IMR-90 (cell line): ENCODE data around the gene ZSCAN16. TPM values are rescaled to one million over a fixed set of nuclear protein-coding genes. Genes with fewer than 3 reads are reported as not detected.

Source experiments
- ATAC-seq: fragments of 200-7000 bp; cut with Tn5 transposase; 2 replicates; pipeline ENCODE4 v1.9.1; 2020; ENCODE audit warnings: low read depth, mild to moderate bottlenecking, moderate library complexity
- BruUV-seq: library from RNA; stranded (reverse); fragments of 400-500 nt; replicated peaks from 2 replicates; lab custom pipeline; 2021; lab: Mats Ljungman, UMichigan
- CTCF ChIA-PET: fragments of 300-600 bp; formaldehyde crosslinking; extraction: SDS; loops from one replicate; lab custom pipeline; 2021; ENCODE audit warnings: antibody characterized with exemption; lab: Yijun Ruan, JAX
- POLR2A ChIA-PET: fragments of 300-600 bp; sonication (Branson Sonifier 250); formaldehyde crosslinking; loops from one replicate; lab custom pipeline; 2022; ENCODE audit warnings: antibody characterized with exemption; ENCODE audit not compliant: unreplicated experiment; lab: Charles Lee
- DNase-seq: peaks from one replicate; pipeline ENCODE4 v3.0.0; 2013
- H2AFZ ChIP-seq: replicated peaks from 2 replicates; pipeline ENCODE3; 2013; ENCODE audit warnings: low read length, mild to moderate bottlenecking; ENCODE audit not compliant: poor library complexity
- H2AK5ac ChIP-seq: 2 replicates; pipeline ENCODE4 v1.6.1; 2013; ENCODE audit warnings: low read depth, low read length, inconsistent platforms
- H2AK9ac ChIP-seq: replicated peaks from 2 replicates; pipeline ENCODE3; 2013; ENCODE audit warnings: mild to moderate bottlenecking, low read depth, low read length, moderate library complexity; ENCODE audit not compliant: poor library complexity
- H2BK120ac ChIP-seq: 2 replicates; pipeline ENCODE4 v1.6.1; 2013; ENCODE audit warnings: low read depth, low read length, inconsistent platforms
- H2BK15ac ChIP-seq: 3 replicates; pipeline ENCODE4 v1.6.1; 2013; ENCODE audit warnings: low read depth, low read length, inconsistent platforms
- H2BK20ac ChIP-seq: 2 replicates; pipeline ENCODE4 v1.6.1; 2013; ENCODE audit warnings: low read depth, mild to moderate bottlenecking, inconsistent platforms, low read length, moderate library complexity
- H2BK5ac ChIP-seq: 2 replicates; pipeline ENCODE4 v1.6.1; 2013; ENCODE audit warnings: mild to moderate bottlenecking, low read depth, low read length, inconsistent platforms; ENCODE audit not compliant: poor library complexity, severe bottlenecking
- H3K14ac ChIP-seq: replicated peaks from 2 replicates; pipeline ENCODE4 v1.6.1; 2013; ENCODE audit warnings: low read depth, low read length, inconsistent platforms
- H3K18ac ChIP-seq: 2 replicates; pipeline ENCODE4 v1.6.1; 2013; ENCODE audit warnings: low read depth, low read length, control low read depth
- H3K23ac ChIP-seq: 2 replicates; pipeline ENCODE4 v1.6.1; 2013; ENCODE audit warnings: low read depth, low read length, inconsistent platforms
- H3K27ac ChIP-seq: 2 replicates; pipeline ENCODE4 v1.5.1; 2013; ENCODE audit warnings: mild to moderate bottlenecking, control low read depth, low read length; ENCODE audit not compliant: insufficient read depth
- H3K27me3 ChIP-seq: 2 replicates; pipeline ENCODE4 v1.6.1; 2013; ENCODE audit warnings: low read length; ENCODE audit not compliant: control insufficient read depth, insufficient read depth
- H3K36me3 ChIP-seq: 2 replicates; pipeline ENCODE4 v1.6.1; 2013; ENCODE audit warnings: low read length, mixed read lengths; ENCODE audit not compliant: control insufficient read depth, insufficient read depth
- H3K4ac ChIP-seq: 2 replicates; pipeline ENCODE4 v1.6.1; 2013; ENCODE audit warnings: low read depth, low read length, inconsistent platforms
- H3K4me1 ChIP-seq: 2 replicates; pipeline ENCODE4 v1.6.1; 2013; ENCODE audit warnings: low read length, mixed read lengths; ENCODE audit not compliant: control insufficient read depth, insufficient read depth
- H3K4me2 ChIP-seq: 2 replicates; pipeline ENCODE4 v1.6.1; 2013; ENCODE audit warnings: low read depth, mild to moderate bottlenecking, control low read depth, low read length, moderate library complexity
- H3K4me3 ChIP-seq: 2 replicates; pipeline ENCODE4 v1.5.1; 2013; ENCODE audit warnings: low read depth, mild to moderate bottlenecking, control low read depth, low read length, moderate library complexity; ENCODE audit not compliant: insufficient read depth
- H3K56ac ChIP-seq: 2 replicates; pipeline ENCODE4 v1.6.1; 2013; ENCODE audit warnings: low read length, inconsistent platforms; ENCODE audit not compliant: insufficient read depth; ENCODE audit errors: extremely low read depth
- H3K79me1 ChIP-seq, 2 experiments: 2 replicates each; pipeline ENCODE4 v1.6.1; 2013; ENCODE audit warnings: low read length in 2 of 2, inconsistent platforms in 1 of 2, low read depth in 1 of 2
- H3K9ac ChIP-seq: 2 replicates; pipeline ENCODE4 v1.6.1; 2013; ENCODE audit warnings: low read depth, low read length, control low read depth
- H3K9me1 ChIP-seq: 2 replicates; pipeline ENCODE4 v1.6.1; 2013; ENCODE audit warnings: low read length, inconsistent platforms; ENCODE audit not compliant: insufficient read depth
- H3K9me3 ChIP-seq: 2 replicates; pipeline ENCODE4 v1.6.1; 2013; ENCODE audit warnings: low read length; ENCODE audit not compliant: control insufficient read depth, insufficient read depth
- H4K20me1 ChIP-seq: 2 replicates; pipeline ENCODE4 v1.6.1; 2013; ENCODE audit warnings: low read length, inconsistent platforms; ENCODE audit not compliant: insufficient read depth
- H4K5ac ChIP-seq: 2 replicates; pipeline ENCODE4 v1.6.1; 2013; ENCODE audit warnings: mild to moderate bottlenecking, low read depth, low read length, control low read depth
- H4K8ac ChIP-seq, 2 experiments: 2 replicates each; pipeline ENCODE4 v1.6.1; 2013; ENCODE audit warnings: low read depth in 2 of 2, low read length in 2 of 2, control low read depth in 1 of 2, inconsistent platforms in 1 of 2
- H4K91ac ChIP-seq: 2 replicates; pipeline ENCODE4 v1.6.1; 2013; ENCODE audit warnings: low read depth, low read length, inconsistent platforms; ENCODE audit not compliant: insufficient read depth
- BHLHE40 ChIP-seq: fragments of 150-350 bp; IDR thresholded peaks from 2 replicates; pipeline ENCODE4 v1.6.1; 2016; ENCODE audit warnings: mild to moderate bottlenecking, low read depth, low read length
- CEBPB ChIP-seq: IDR thresholded peaks from 2 replicates; pipeline ENCODE4 v1.6.1; 2012; ENCODE audit warnings: low read depth, low read length, improper control_type of control experiment
- FOS ChIP-seq: fragments of 150-350 bp; IDR thresholded peaks from 2 replicates; pipeline ENCODE4 v1.6.1; 2016; ENCODE audit warnings: low read depth, low read length
- MAFK ChIP-seq: IDR thresholded peaks from 2 replicates; pipeline ENCODE4 v1.6.1; 2012; ENCODE audit warnings: low read depth, low read length, improper control_type of control experiment
- MAZ ChIP-seq: IDR thresholded peaks from 2 replicates; pipeline ENCODE4 v1.6.1; 2012; ENCODE audit warnings: low read depth, mild to moderate bottlenecking, low read length, improper control_type of control experiment, moderate library complexity, borderline replicate concordance
- MXI1 ChIP-seq: IDR thresholded peaks from 2 replicates; pipeline ENCODE4 v1.6.1; 2012; ENCODE audit warnings: low read depth, mild to moderate bottlenecking, low read length, moderate library complexity, borderline replicate concordance
- NFE2L2 ChIP-seq: fragments of 150-350 bp; IDR thresholded peaks from 2 replicates; pipeline ENCODE4 v1.6.1; 2016; ENCODE audit warnings: low read depth, mild to moderate bottlenecking, low read length
- POLR2A ChIP-seq: IDR thresholded peaks from 2 replicates; pipeline ENCODE4 v1.6.1; 2012; ENCODE audit warnings: mild to moderate bottlenecking, low read depth, low read length
- RAD21 ChIP-seq: IDR thresholded peaks from 2 replicates; pipeline ENCODE4 v1.6.1; 2012; ENCODE audit warnings: low read length, improper control_type of control experiment
- RCOR1 ChIP-seq: IDR thresholded peaks from 2 replicates; pipeline ENCODE4 v1.6.1; 2012; ENCODE audit warnings: mild to moderate bottlenecking, low read length, improper control_type of control experiment; ENCODE audit not compliant: insufficient replicate concordance
- RFX5 ChIP-seq: IDR thresholded peaks from 2 replicates; pipeline ENCODE4 v1.8.0; 2012; ENCODE audit warnings: low read depth, mild to moderate bottlenecking, low read length, moderate library complexity
- SMC3 ChIP-seq: fragments of 150-350 bp; IDR thresholded peaks from 2 replicates; pipeline ENCODE4 v1.6.1; 2016; ENCODE audit warnings: low read depth, mild to moderate bottlenecking, antibody characterized with exemption, low read length, moderate library complexity
- WGBS, 2 experiments: methylation state at CpG; one replicate each; pipeline versions ENCODE4 v1.1.5 to v1.1.7; 2013; ENCODE audit warnings: missing lambda C conversion rate in 2 of 2; ENCODE audit not compliant: insufficient read length in 1 of 2; ENCODE audit errors: extremely low coverage in 2 of 2; 5-methylcytosine and 5-hydroxymethylcytosine counted together
- dilution Hi-C: fragments of 300-500 bp; cut with HindIII; formaldehyde crosslinking; loops from one replicate; pipeline ENCODE4 v1.14.3; 2018; ENCODE audit warnings: low sequenced_read_pairs; ENCODE audit not compliant: unreplicated experiment
- in situ Hi-C: fragments of 300-500 bp; cut with MboI; formaldehyde crosslinking; loops from 3 replicates; pipeline ENCODE4 v1.14.3; 2019; ENCODE audit warnings: low sequenced_read_pairs, inconsistent platforms, mixed read lengths
- intact Hi-C: fragments of 100-400 bp; cut with micrococcal nuclease; formaldehyde crosslinking; loops from 2 replicates; pipeline ENCODE4 v1.10.0; 2022
- polyA plus RNA-seq, 3 experiments: library from polyadenylated mRNA; depleted of rRNA; stranded (reverse); fragments of >200 nt; gene quantifications; 2 replicates each; pipeline ENCODE4 v1.2.3, GENCODE V29; 2012; ENCODE audit warnings: low replicate concordance in 1 of 3
- total RNA-seq: library from RNA; depleted of rRNA; stranded (reverse); fragments of >200 nt; gene quantifications from 2 replicates; pipeline ENCODE4 v1.2.3, GENCODE V29; 2012
- TF ChIP-seq, protein P1 (sequence below): conservative IDR thresholded peaks from 2 replicates; pipeline ENCODE4 v1.5.1; 2012; ENCODE audit warnings: mild to moderate bottlenecking, low read depth, low read length, improper control_type of control experiment
- TF ChIP-seq, protein P2 (sequence below): fragments of 150-350 bp; IDR thresholded peaks from 2 replicates; pipeline ENCODE4 v1.6.1; 2016; ENCODE audit warnings: low read depth, mild to moderate bottlenecking, low read length, moderate library complexity, borderline replicate concordance

The ZSCAN16 gene
- total and polyA plus RNA-seq, 2 of the 4 experiments (the other 2 are of a cell fraction) = 1.8 to 3.0 TPM

GRCh38 chr6:28136585-28137504 lies 12.4 kb downstream of the ZSCAN16 start:
- no peak overlapping the region for H2BK20ac ChIP-seq
- BruUV-seq = no TSS peak
- TF ChIP-seq MAZ (peak; percentile 88), FOS (no peak), RFX5 (no peak), MXI1 (0 out of 2 replicates have a peak, but pooled peaks have one; percentile 25), BHLHE40 (peak; percentile 30), RCOR1 (peak; percentile 84), CEBPB (no peak), NFE2L2 (no peak), POLR2A (peak; percentile 72), SMC3 (no peak; the same call in 1 of the 2 replicates), RAD21 (no peak), MAFK (no peak)
- TF ChIP-seq, protein P1, sequence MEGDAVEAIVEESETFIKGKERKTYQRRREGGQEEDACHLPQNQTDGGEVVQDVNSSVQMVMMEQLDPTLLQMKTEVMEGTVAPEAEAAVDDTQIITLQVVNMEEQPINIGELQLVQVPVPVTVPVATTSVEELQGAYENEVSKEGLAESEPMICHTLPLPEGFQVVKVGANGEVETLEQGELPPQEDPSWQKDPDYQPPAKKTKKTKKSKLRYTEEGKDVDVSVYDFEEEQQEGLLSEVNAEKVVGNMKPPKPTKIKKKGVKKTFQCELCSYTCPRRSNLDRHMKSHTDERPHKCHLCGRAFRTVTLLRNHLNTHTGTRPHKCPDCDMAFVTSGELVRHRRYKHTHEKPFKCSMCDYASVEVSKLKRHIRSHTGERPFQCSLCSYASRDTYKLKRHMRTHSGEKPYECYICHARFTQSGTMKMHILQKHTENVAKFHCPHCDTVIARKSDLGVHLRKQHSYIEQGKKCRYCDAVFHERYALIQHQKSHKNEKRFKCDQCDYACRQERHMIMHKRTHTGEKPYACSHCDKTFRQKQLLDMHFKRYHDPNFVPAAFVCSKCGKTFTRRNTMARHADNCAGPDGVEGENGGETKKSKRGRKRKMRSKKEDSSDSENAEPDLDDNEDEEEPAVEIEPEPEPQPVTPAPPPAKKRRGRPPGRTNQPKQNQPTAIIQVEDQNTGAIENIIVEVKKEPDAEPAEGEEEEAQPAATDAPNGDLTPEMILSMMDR = no peak
- TF ChIP-seq, protein P2, sequence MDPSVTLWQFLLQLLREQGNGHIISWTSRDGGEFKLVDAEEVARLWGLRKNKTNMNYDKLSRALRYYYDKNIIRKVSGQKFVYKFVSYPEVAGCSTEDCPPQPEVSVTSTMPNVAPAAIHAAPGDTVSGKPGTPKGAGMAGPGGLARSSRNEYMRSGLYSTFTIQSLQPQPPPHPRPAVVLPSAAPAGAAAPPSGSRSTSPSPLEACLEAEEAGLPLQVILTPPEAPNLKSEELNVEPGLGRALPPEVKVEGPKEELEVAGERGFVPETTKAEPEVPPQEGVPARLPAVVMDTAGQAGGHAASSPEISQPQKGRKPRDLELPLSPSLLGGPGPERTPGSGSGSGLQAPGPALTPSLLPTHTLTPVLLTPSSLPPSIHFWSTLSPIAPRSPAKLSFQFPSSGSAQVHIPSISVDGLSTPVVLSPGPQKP = no peak

More at GRCh38 chr6:28136585-28137504, 12.4 kb downstream of the ZSCAN16 start:
- H3K9me3 ChIP-seq = no peaks in the 10 kb centered on the region
- peak overlapping the region; percentile 64; the same call in 2 of the 3 replicates for H2BK15ac ChIP-seq
- H2BK5ac ChIP-seq = peak overlapping the region; percentile 83
- H3K4me2 ChIP-seq = peak overlapping the region; percentile 88
- H4K20me1 ChIP-seq = no peaks in the 10 kb centered on the region
- WGBS, 2 experiments = 0% methylated on average over 13 of the region's 58 CpGs; no CpG with 5 or more reads in 1 of the 2 experiments
- peaks cover 5 to 34% of the 10 kb centered on the region in 2 experiments; a peak in 3 of 4 replicates for H3K79me1 ChIP-seq
- POLR2A ChIA-PET = interaction anchor here (0.6 to 0.7 kb wide), 2 partner anchors 130 to 776 kb away, joined by 3 to 4 read pairs; partner anchors contain the start of gene ZSCAN26
- peak overlapping the region; percentile 81 for H3K23ac ChIP-seq
- peak overlapping the region; percentile 38 for H2BK120ac ChIP-seq
- H3K9ac ChIP-seq = peak overlapping the region; percentile 99
- H4K91ac ChIP-seq = peak overlapping the region; percentile 76
- no peak overlapping the region for H2AK5ac ChIP-seq
- H2AK9ac ChIP-seq = peak overlapping the region; percentile 85
- intact Hi-C loops (loop anchor here (2.0 to 5.0 kb wide), 3 partner anchors 76 to 260 kb away; partner anchors contain the start of genes ZSCAN12 and ZSCAN26), dilution Hi-C loops (no loop called here), in situ Hi-C loops (no loop called here)
- peak overlapping the region; percentile 94 for H3K27ac ChIP-seq
- peak overlapping the region; percentile 97 for H2AFZ ChIP-seq
- H3K36me3 ChIP-seq = no peaks in the 10 kb centered on the region; the same call in 1 of the 2 replicates
- peak overlapping the region; percentile 95 for H3K4me3 ChIP-seq
- peak overlapping the region; percentile 85 for H3K4ac ChIP-seq
- H3K9me1 ChIP-seq = no peaks in the 10 kb centered on the region
- H3K18ac ChIP-seq = peak overlapping the region; percentile 80
- no peaks in the 10 kb centered on the region for H3K27me3 ChIP-seq
- H3K56ac ChIP-seq = peak overlapping the region; percentile 97
- H3K14ac ChIP-seq = peak overlapping the region; percentile 88
- peaks cover 2% of the 10 kb centered on the region; the same call in 1 of the 2 replicates for H3K4me1 ChIP-seq
- peak overlapping the region; percentile 96 for H4K5ac ChIP-seq
- H4K8ac ChIP-seq = peak overlapping the region; percentile 68 to 84
- DNase-seq = peak; percentile 96
- peak; percentile 70 for ATAC-seq
- CTCF ChIA-PET = interaction anchor here (1.2 kb wide), 1 partner anchor 219 kb away, joined by 4 read pairs; no protein-coding TSS in a partner anchor
